ENCODE results near the gene PHYH.
"Not testable (repeated sequence)": the region's sequence is repeated elsewhere in the genome, so short reads cannot be mapped to it uniquely, and the experiment has no call there.

The PHYH gene

GRCh38 chr10:13268310-13268709, 31.6 kb downstream of the PHYH start:
- no peaks in the 10 kb centered on the region for H3K9me3 ChIP-seq (ENCODE audit: control insufficient read depth, low read length)
- peaks cover 16% of the 10 kb centered on the region for H3K4me1 ChIP-seq (ENCODE audit: control insufficient read depth, insufficient read depth, low read length)
- H3K36me3 ChIP-seq (ENCODE audit: control insufficient read depth, insufficient read depth, low read length, severe bottlenecking), result no peaks in the 10 kb centered on the region
- no peak for DNase-seq (ENCODE audit: low read depth)
- no peak overlapping the region for H3K4me3 ChIP-seq (ENCODE audit: low read length)
- H3K9ac ChIP-seq (ENCODE audit: low read length), result no peak overlapping the region
- H3K27me3 ChIP-seq (replicated peaks; ENCODE audit: control insufficient read depth, insufficient read depth, low read length), result peaks cover 19% of the 10 kb centered on the region

GRCh38 chr10:13263591-13263990, 36.3 kb downstream of the PHYH start:
- H3K4me3 ChIP-seq (ENCODE audit: low read length), result no peak overlapping the region
- H3K9me3 ChIP-seq (ENCODE audit: control insufficient read depth, low read length), result peaks cover 5% of the 10 kb centered on the region
- no peak overlapping the region for H3K9ac ChIP-seq (ENCODE audit: low read length)
- H3K4me1 ChIP-seq (ENCODE audit: control insufficient read depth, insufficient read depth, low read length), result no peaks in the 10 kb centered on the region
- H3K27me3 ChIP-seq (replicated peaks; ENCODE audit: control insufficient read depth, insufficient read depth, low read length), result peaks cover 23% of the 10 kb centered on the region
- no peaks in the 10 kb centered on the region for H3K36me3 ChIP-seq (ENCODE audit: control insufficient read depth, insufficient read depth, low read length, severe bottlenecking)
- no peak for DNase-seq (ENCODE audit: low read depth)

- Histone ChIP-seq H3K36me3 (ENCODE audit: control insufficient read depth, insufficient read depth, low read length, severe bottlenecking) (no peaks in the 10 kb centered on the region), H3K9me3 (ENCODE audit: control insufficient read depth, low read length) (peaks cover 5% of the 10 kb centered on the region), H3K27me3 (replicated peaks; ENCODE audit: control insufficient read depth, insufficient read depth, low read length) (peaks cover 23% of the 10 kb centered on the region), H3K4me1 (ENCODE audit: control insufficient read depth, insufficient read depth, low read length) (no peaks in the 10 kb centered on the region), H3K9ac (ENCODE audit: low read length) (no peak overlapping the region), H3K4me3 (ENCODE audit: low read length) (no peak overlapping the region)
- DNase-seq (ENCODE audit: low read depth), result no peak
Observed at GRCh38 chr10:13262433-13262832, 37.4 kb downstream of the PHYH start.

GRCh38 chr10:13257621-13258140, 42.2 kb downstream of the PHYH start:
- DNase-seq (ENCODE audit: low read depth), result no peak
- H3K9ac ChIP-seq (ENCODE audit: low read length), result no peak overlapping the region

GRCh38 chr10:13256627-13257026, 43.2 kb downstream of the PHYH start:
- no peak for DNase-seq (ENCODE audit: low read depth)
- no peaks in the 10 kb centered on the region for H3K4me1 ChIP-seq (ENCODE audit: control insufficient read depth, insufficient read depth, low read length)
- H3K36me3 ChIP-seq (ENCODE audit: control insufficient read depth, insufficient read depth, low read length, severe bottlenecking), result no peaks in the 10 kb centered on the region
- no peaks in the 10 kb centered on the region for H3K27me3 ChIP-seq (replicated peaks; ENCODE audit: control insufficient read depth, insufficient read depth, low read length)
- no peak overlapping the region for H3K9ac ChIP-seq (ENCODE audit: low read length)
- no peaks in the 10 kb centered on the region for H3K9me3 ChIP-seq (ENCODE audit: control insufficient read depth, low read length)
- H3K4me3 ChIP-seq (ENCODE audit: low read length), result no peak overlapping the region

More at GRCh38 chr10:13257621-13258140, 42.2 kb downstream of the PHYH start:
- H3K27me3 ChIP-seq (replicated peaks; ENCODE audit: control insufficient read depth, insufficient read depth, low read length), result no peaks in the 10 kb centered on the region
- no peaks in the 10 kb centered on the region for H3K4me1 ChIP-seq (ENCODE audit: control insufficient read depth, insufficient read depth, low read length)
- peaks cover 5% of the 10 kb centered on the region for H3K9me3 ChIP-seq (ENCODE audit: control insufficient read depth, low read length)
- H3K4me3 ChIP-seq (ENCODE audit: low read length), result no peak overlapping the region
- no peaks in the 10 kb centered on the region for H3K36me3 ChIP-seq (ENCODE audit: control insufficient read depth, insufficient read depth, low read length, severe bottlenecking)

GRCh38 chr10:13253726-13254125, 46.1 kb downstream of the PHYH start:
- Histone ChIP-seq H3K27me3 (replicated peaks; ENCODE audit: control insufficient read depth, insufficient read depth, low read length) (no peaks in the 10 kb centered on the region), H3K4me1 (ENCODE audit: control insufficient read depth, insufficient read depth, low read length) (no peaks in the 10 kb centered on the region), H3K36me3 (ENCODE audit: control insufficient read depth, insufficient read depth, low read length, severe bottlenecking) (no peaks in the 10 kb centered on the region), H3K9ac (ENCODE audit: low read length) (no peak overlapping the region), H3K9me3 (ENCODE audit: control insufficient read depth, low read length) (no peaks in the 10 kb centered on the region), H3K4me3 (ENCODE audit: low read length) (no peak overlapping the region)
- no peak for DNase-seq (ENCODE audit: low read depth)

- Histone ChIP-seq H3K4me1 (ENCODE audit: control insufficient read depth, insufficient read depth, low read length) (no peaks in the 10 kb centered on the region), H3K9me3 (ENCODE audit: control insufficient read depth, low read length) (no peaks in the 10 kb centered on the region), H3K9ac (ENCODE audit: low read length) (no peak overlapping the region), H3K36me3 (ENCODE audit: control insufficient read depth, insufficient read depth, low read length, severe bottlenecking) (no peaks in the 10 kb centered on the region), H3K27me3 (replicated peaks; ENCODE audit: control insufficient read depth, insufficient read depth, low read length) (no peaks in the 10 kb centered on the region), H3K4me3 (ENCODE audit: low read length) (no peak overlapping the region)
- DNase-seq (ENCODE audit: low read depth), result no peak
Observed at GRCh38 chr10:13247784-13248183, 52.1 kb downstream of the PHYH start.

GRCh38 chr10:13247246-13247645, 52.6 kb downstream of the PHYH start:
- H3K4me3 ChIP-seq (ENCODE audit: low read length), result no peak overlapping the region
- no peaks in the 10 kb centered on the region for H3K36me3 ChIP-seq (ENCODE audit: control insufficient read depth, insufficient read depth, low read length, severe bottlenecking)

GRCh38 chr10:13242260-13242659, 57.6 kb downstream of the PHYH start:
- not testable (repeated sequence) for H3K4me3 ChIP-seq (ENCODE audit: low read length); H3K9me3 ChIP-seq (ENCODE audit: control insufficient read depth, low read length); H3K27me3 ChIP-seq (replicated peaks; ENCODE audit: control insufficient read depth, insufficient read depth, low read length); H3K9ac ChIP-seq (ENCODE audit: low read length); DNase-seq (ENCODE audit: low read depth); H3K36me3 ChIP-seq (ENCODE audit: control insufficient read depth, insufficient read depth, low read length, severe bottlenecking); H3K4me1 ChIP-seq (ENCODE audit: control insufficient read depth, insufficient read depth, low read length)

More at GRCh38 chr10:13247246-13247645, 52.6 kb downstream of the PHYH start:
- DNase-seq (ENCODE audit: low read depth), result no peak
- H3K9me3 ChIP-seq (ENCODE audit: control insufficient read depth, low read length), result no peaks in the 10 kb centered on the region
- H3K4me1 ChIP-seq (ENCODE audit: control insufficient read depth, insufficient read depth, low read length), result no peaks in the 10 kb centered on the region
- no peaks in the 10 kb centered on the region for H3K27me3 ChIP-seq (replicated peaks; ENCODE audit: control insufficient read depth, insufficient read depth, low read length)
- no peak overlapping the region for H3K9ac ChIP-seq (ENCODE audit: low read length)

GRCh38 chr10:13241613-13242012, 58.3 kb downstream of the PHYH start:
- Histone ChIP-seq H3K9ac (ENCODE audit: low read length) (no peak overlapping the region), H3K4me1 (ENCODE audit: control insufficient read depth, insufficient read depth, low read length) (no peaks in the 10 kb centered on the region), H3K9me3 (ENCODE audit: control insufficient read depth, low read length) (no peaks in the 10 kb centered on the region), H3K36me3 (ENCODE audit: control insufficient read depth, insufficient read depth, low read length, severe bottlenecking) (no peaks in the 10 kb centered on the region), H3K27me3 (replicated peaks; ENCODE audit: control insufficient read depth, insufficient read depth, low read length) (no peaks in the 10 kb centered on the region), H3K4me3 (ENCODE audit: low read length) (no peak overlapping the region)
- DNase-seq (ENCODE audit: low read depth), result no peak

- DNase-seq (ENCODE audit: low read depth), result no peak
- Histone ChIP-seq H3K4me3 (ENCODE audit: low read length) (no peak overlapping the region), H3K4me1 (ENCODE audit: control insufficient read depth, insufficient read depth, low read length) (no peaks in the 10 kb centered on the region), H3K36me3 (ENCODE audit: control insufficient read depth, insufficient read depth, low read length, severe bottlenecking) (no peaks in the 10 kb centered on the region), H3K9me3 (ENCODE audit: control insufficient read depth, low read length) (no peaks in the 10 kb centered on the region), H3K27me3 (replicated peaks; ENCODE audit: control insufficient read depth, insufficient read depth, low read length) (no peaks in the 10 kb centered on the region), H3K9ac (ENCODE audit: low read length) (no peak overlapping the region)
Observed at GRCh38 chr10:13239923-13240322, 59.9 kb downstream of the PHYH start.
